GM23338 (cell line): ENCODE results near the gene CAMLG. TPM values are rescaled to one million over a fixed set of nuclear protein-coding genes. Genes with fewer than 3 reads are reported as not detected.

Source experiments
- ATAC-seq: fragments of 200-7000 bp; cut with Tn5 transposase; 3 replicates; pipeline ENCODE4 v1.9.1; 2020
- DNase-seq: peaks from one replicate; pipeline ENCODE4 v3.0.0-alpha.2; 2015; ENCODE audit warnings: low spot score
- H2AFZ ChIP-seq: fragments of 200-600 bp; sonication (generic); 2 replicates; pipeline ENCODE4 v1.8.0; 2016; ENCODE audit warnings: antibody characterized with exemption, mild to moderate bottlenecking, moderate library complexity
- H3F3A ChIP-seq: fragments of 200-600 bp; sonication (generic); replicated peaks from 2 replicates; pipeline ENCODE4 v1.8.0; 2017; ENCODE audit warnings: antibody characterized with exemption, mixed run types, low read depth
- H3K27ac ChIP-seq: fragments of 200-600 bp; sonication (generic); 2 replicates; pipeline ENCODE4 v1.6.1; 2016; ENCODE audit warnings: low read depth
- H3K27me3 ChIP-seq: fragments of 200-600 bp; sonication (generic); 2 replicates; pipeline ENCODE4 v1.8.0; 2016; ENCODE audit warnings: mild to moderate bottlenecking, mixed run types, moderate library complexity; ENCODE audit not compliant: insufficient read depth
- H3K36me3 ChIP-seq: fragments of 200-600 bp; sonication (generic); 2 replicates; pipeline ENCODE4 v1.8.0; 2016; ENCODE audit warnings: mild to moderate bottlenecking; ENCODE audit not compliant: insufficient read depth
- H3K4me1 ChIP-seq: fragments of 200-600 bp; sonication (generic); 2 replicates; pipeline ENCODE4 v1.8.0; 2016; ENCODE audit warnings: mild to moderate bottlenecking, moderate library complexity; ENCODE audit not compliant: insufficient read depth
- H3K4me2 ChIP-seq: fragments of 200-600 bp; sonication (generic); 2 replicates; pipeline ENCODE4 v1.7.1; 2017; ENCODE audit warnings: mixed run types
- H3K4me3 ChIP-seq: fragments of 200-600 bp; sonication (generic); 2 replicates; pipeline ENCODE4 v1.6.1; 2016; ENCODE audit warnings: mixed run types
- H3K79me2 ChIP-seq: fragments of 200-600 bp; sonication (generic); replicated peaks from 2 replicates; pipeline ENCODE4 v1.8.0; 2017; ENCODE audit warnings: mild to moderate bottlenecking; ENCODE audit not compliant: insufficient read depth
- H3K9me2 ChIP-seq: fragments of 200-600 bp; sonication (generic); 2 replicates; pipeline ENCODE4 v1.8.0; 2017; ENCODE audit not compliant: insufficient read depth
- H4K20me1 ChIP-seq: fragments of 200-600 bp; sonication (generic); replicated peaks from 2 replicates; pipeline ENCODE4 v1.8.0; 2017; ENCODE audit warnings: mild to moderate bottlenecking; ENCODE audit not compliant: insufficient read depth
- H3K27ac Mint-ChIP-seq: 2 replicates; pipeline ENCODE4 v1.8.0; 2020; ENCODE audit warnings: inconsistent platforms, mild to moderate bottlenecking, moderate library complexity, mixed read lengths
- H3K27me3 Mint-ChIP-seq: 3 replicates; pipeline ENCODE4 v1.8.0; 2022; ENCODE audit warnings: low read depth, mild to moderate bottlenecking, moderate library complexity, mixed read lengths, inconsistent platforms; ENCODE audit not compliant: insufficient read depth, poor library complexity
- H3K36me3 Mint-ChIP-seq: 3 replicates; pipeline ENCODE4 v1.8.0; 2021; ENCODE audit warnings: low read depth, mild to moderate bottlenecking, inconsistent platforms, moderate library complexity, mixed read lengths
- H3K4me1 Mint-ChIP-seq: 3 replicates; pipeline ENCODE4 v1.8.0; 2020; ENCODE audit warnings: mild to moderate bottlenecking, inconsistent platforms, mixed read lengths
- H3K4me3 Mint-ChIP-seq: 3 replicates; pipeline ENCODE4 v1.8.0; 2021; ENCODE audit warnings: moderate library complexity, mild to moderate bottlenecking, inconsistent platforms, mixed read lengths
- H3K9me3 Mint-ChIP-seq: 3 replicates; pipeline ENCODE4 v1.8.0; 2020; ENCODE audit warnings: moderate library complexity, mild to moderate bottlenecking, inconsistent platforms, mixed read lengths
- CREB1 ChIP-seq: fragments of 250-450 bp; sonication (Bioruptor Pico); IDR thresholded peaks from 2 replicates; pipeline ENCODE4 v1.5.0; 2020; ENCODE audit warnings: low read depth, mild to moderate bottlenecking, moderate library complexity
- CTCF ChIP-seq, 2 experiments: fragments of 200-600 bp in 1 of 2; sonication (generic) in 1 of 2; conservative IDR thresholded peaks; 2 replicates each; pipeline versions ENCODE4 v1.5.1 to v1.6.1; 2016 to 2017; ENCODE audit warnings: antibody characterized with exemption in 2 of 2, low read depth in 2 of 2, mild to moderate bottlenecking in 2 of 2, moderate library complexity in 1 of 2
- ETS1 ChIP-seq: IDR thresholded peaks from 2 replicates; pipeline ENCODE4 v1.6.1; 2016; ENCODE audit warnings: antibody characterized with exemption
- EZH2phosphoT487 ChIP-seq: fragments of 200-600 bp; sonication (generic); IDR thresholded peaks from one replicate; pipeline ENCODE4 v1.8.1; 2018; ENCODE audit warnings: antibody characterized with exemption; ENCODE audit not compliant: unreplicated experiment
- JUNB ChIP-seq: IDR thresholded peaks from one replicate; pipeline ENCODE4 v1.6.1; 2016; ENCODE audit warnings: antibody characterized with exemption; ENCODE audit not compliant: unreplicated experiment
- NANOG ChIP-seq: IDR thresholded peaks from 2 replicates; pipeline ENCODE4 v1.6.1; 2016; ENCODE audit warnings: antibody characterized with exemption, borderline replicate concordance
- REST ChIP-seq: IDR thresholded peaks from one replicate; pipeline ENCODE4 v1.6.1; 2018; ENCODE audit warnings: antibody characterized with exemption; ENCODE audit not compliant: unreplicated experiment
- STAT1 ChIP-seq: IDR thresholded peaks from one replicate; pipeline ENCODE4 v1.6.1; 2016; ENCODE audit warnings: antibody characterized with exemption; ENCODE audit not compliant: unreplicated experiment
- polyA plus RNA-seq: library from polyadenylated mRNA; unstranded; fragments of >200 nt; fragmentation: Nextera tagmentation; extraction: Ambion mirVana; gene quantifications from 2 replicates; pipeline ENCODE4 v1.2.1, GENCODE V29; 2016
- total RNA-seq: library from RNA; depleted of rRNA; stranded (reverse); fragments of >200 nt; shearing (Covaris generic); gene quantifications from 2 replicates; pipeline ENCODE4 v1.2.3, GENCODE V29; 2014

Gene CAMLG
- total and polyA plus RNA-seq, 2 experiments from 2014 or later = 34.4 to 75.0 TPM

- no peak overlapping the region for H3K27ac ChIP-seq
- H3K36me3 ChIP-seq = peaks cover 70% of the 10 kb centered on the region
- H3K9me2 ChIP-seq = no peaks in the 10 kb centered on the region
- TF ChIP-seq EZH2phosphoT487 = no peak
- H3K4me3 ChIP-seq = no peak overlapping the region
- DNase-seq (no peak), ATAC-seq (no peak)
- Mint-ChIP-seq H3K4me3 (no peak overlapping the region), H3K36me3 (peaks cover 91% of the 10 kb centered on the region), H3K9me3 (no peaks in the 10 kb centered on the region), H3K27ac (no peak overlapping the region), H3K27me3 (peaks cover 3% of the 10 kb centered on the region), H3K4me1 (no peaks in the 10 kb centered on the region)
- H4K20me1 ChIP-seq = peaks cover 14% of the 10 kb centered on the region
- no peak overlapping the region for H3K4me2 ChIP-seq
- H3K4me1 ChIP-seq = no peaks in the 10 kb centered on the region
- H3K27me3 ChIP-seq = no peaks in the 10 kb centered on the region
- H3F3A ChIP-seq = no peaks in the 10 kb centered on the region; the same call in 1 of the 2 replicates
- H2AFZ ChIP-seq = no peak overlapping the region
- H3K79me2 ChIP-seq = peaks cover 24% of the 10 kb centered on the region; the same call in 1 of the 2 replicates
Measured at GRCh38 chr5:134772461-134773125, 34.2 kb downstream of the CAMLG start.

- DNase-seq = no peak
- H3K27me3 Mint-ChIP-seq = peaks cover 3% of the 10 kb centered on the region
- Histone ChIP-seq H3K9me2 (no peaks in the 10 kb centered on the region), H2AFZ (no peak overlapping the region), H3K4me3 (no peak overlapping the region), H3K79me2 (0 out of 2 replicates have a peak, but pooled peaks cover 11% of the 10 kb centered on the region), H3K4me1 (no peaks in the 10 kb centered on the region), H3F3A (peaks cover 5% of the 10 kb centered on the region; the same call in 1 of the 2 replicates), H4K20me1 (no peaks in the 10 kb centered on the region; the same call in none of the 2 replicates), H3K4me2 (no peak overlapping the region), H3K27ac (no peak overlapping the region), H3K27me3 (no peaks in the 10 kb centered on the region), H3K36me3 (peaks cover 84% of the 10 kb centered on the region)
- TF ChIP-seq ETS1 = no peak
- TF ChIP-seq CREB1 (CRISPR knock-in tag) = no peak
- H3K36me3 Mint-ChIP-seq = peaks cover 87% of the 10 kb centered on the region
- no peaks in the 10 kb centered on the region for H3K9me3 Mint-ChIP-seq
- H3K27ac Mint-ChIP-seq = no peak overlapping the region
- H3K4me1 Mint-ChIP-seq = no peaks in the 10 kb centered on the region
- no peak for ATAC-seq
- no peak overlapping the region for H3K4me3 Mint-ChIP-seq
Measured at GRCh38 chr5:134777366-134777765, 39.0 kb downstream of the CAMLG start.

GRCh38 chr5:134784241-134784920 lies 46.0 kb downstream of the CAMLG start:
- no peak for DNase-seq
- no peaks in the 10 kb centered on the region; the same call in 1 of the 2 replicates for H3K79me2 ChIP-seq
- H3K27ac ChIP-seq = no peak overlapping the region
- no peaks in the 10 kb centered on the region for H3K27me3 ChIP-seq
- peak overlapping the region; percentile 75 for H3K27ac Mint-ChIP-seq
- no peak for ATAC-seq
- no peak overlapping the region for H3K4me3 Mint-ChIP-seq
- H3F3A ChIP-seq = 0 out of 2 replicates have a peak, but pooled peaks cover 5% of the 10 kb centered on the region
- H2AFZ ChIP-seq = no peak overlapping the region
- TF ChIP-seq NANOG = no peak
- TF ChIP-seq STAT1 = no peak
- TF ChIP-seq CTCF (conservative IDR thresholded peaks at IDR 0.05; ENCODE audit: low read depth in 2 of 2) = 0 out of 4 replicates have a peak, but pooled peaks of 1 of the 2 experiments have one; percentile 9
- TF ChIP-seq CREB1 (CRISPR knock-in tag) = no peak
- no peak for TF ChIP-seq REST
- TF ChIP-seq JUNB = no peak
- H3K4me3 ChIP-seq = no peak overlapping the region
- H3K9me3 Mint-ChIP-seq = no peaks in the 10 kb centered on the region
- H3K36me3 ChIP-seq = peaks cover 69% of the 10 kb centered on the region
- no peaks in the 10 kb centered on the region for H3K27me3 Mint-ChIP-seq
- peaks cover 5% of the 10 kb centered on the region; the same call in 1 of the 2 replicates for H3K4me1 ChIP-seq
- 0 out of 2 replicates have a peak, but pooled peaks cover 6% of the 10 kb centered on the region for H4K20me1 ChIP-seq
- H3K9me2 ChIP-seq = no peaks in the 10 kb centered on the region
- H3K36me3 Mint-ChIP-seq = peaks cover 91% of the 10 kb centered on the region
- no peak overlapping the region for H3K4me2 ChIP-seq
- peaks cover 14% of the 10 kb centered on the region; the same call in 2 of the 3 replicates for H3K4me1 Mint-ChIP-seq
